ENCODE measurements around the gene IVD.
A peak's percentile ranks its signal among the peaks of the same experiment; 100 is the strongest.

IVD gene

GRCh38 chr15:40405501-40406381, at the start of gene IVD:
Gene IVD, plus strand, starts transcription at chr15:40405795. Its CDS starts 33 bp downstream, at chr15:40405828.
- peak; percentile 94 for DNase-seq

- DNase-seq: no peak
Observed at GRCh38 chr15:40355976-40356585, 49.5 kb upstream of the IVD start.

- DNase-seq: no peak
Observed at GRCh38 chr15:40357246-40357645, 48.3 kb upstream of the IVD start.

GRCh38 chr15:40357723-40358470, 47.7 kb upstream of the IVD start, which contains the start of gene DISP2:
Gene DISP2, plus strand, starts transcription at chr15:40358219. Its CDS starts 103 bp downstream, at chr15:40358322.
- DNase-seq: peak; percentile 74

- no peak for DNase-seq
Observed at GRCh38 chr15:40358471-40359353, 46.9 kb upstream of the IVD start.

- no peak for DNase-seq
Observed at GRCh38 chr15:40360015-40360414, 45.6 kb upstream of the IVD start.

- DNase-seq: no peak
Observed at GRCh38 chr15:40361640-40362039, 44.0 kb upstream of the IVD start.

- no peak for DNase-seq
Observed at GRCh38 chr15:40363611-40364010, 42.0 kb upstream of the IVD start.

GRCh38 chr15:40364251-40364650, 41.3 kb upstream of the IVD start:
- no peak for DNase-seq

GRCh38 chr15:40365016-40365415, 40.6 kb upstream of the IVD start:
- no peak for DNase-seq

GRCh38 chr15:40365624-40366456, 39.8 kb upstream of the IVD start:
- no peak for DNase-seq

GRCh38 chr15:40366457-40367370, 38.9 kb upstream of the IVD start:
- no peak for DNase-seq

- no peak for DNase-seq
Observed at GRCh38 chr15:40367371-40367685, 38.3 kb upstream of the IVD start.

GRCh38 chr15:40367686-40368611, 37.6 kb upstream of the IVD start:
- DNase-seq: peak; percentile 81

- DNase-seq: no peak
Observed at GRCh38 chr15:40368719-40369473, 36.7 kb upstream of the IVD start.

GRCh38 chr15:40369474-40369869, 36.1 kb upstream of the IVD start:
- DNase-seq: no peak

GRCh38 chr15:40369971-40370370, 35.6 kb upstream of the IVD start:
- DNase-seq: no peak

GRCh38 chr15:40372981-40373380, 32.6 kb upstream of the IVD start:
- DNase-seq: peak; percentile 31

GRCh38 chr15:40377606-40378005, 28.0 kb upstream of the IVD start:
- DNase-seq: no peak

Measured in fibroblast of skin of right quadriceps (primary cell).